Body of pancreas (tissue), 4 donors: Measurements from ENCODE around the gene PRPF18.

Experiments used
- CTCF ChIP-seq, 7 experiments: fragments of 450-650 bp in 4 of 7; fragments of 200-600 bp in 3 of 7; sonication (generic) in 3 of 7; IDR thresholded peaks; one replicate each; pipeline ENCODE4 v1.5.1; 2016 to 2019; ENCODE audit warnings: antibody characterized with exemption in 7 of 7
- POLR2A ChIP-seq, 3 donors: fragments of 450-650 bp; IDR thresholded peaks; one replicate each; pipeline ENCODE4 v1.6.1; 2016; ENCODE audit warnings: antibody characterized with exemption in 3 of 3, mild to moderate bottlenecking in 2 of 3

GRCh38 chr10:13586676-13587355 is at the start of gene PRPF18:
- TF ChIP-seq POLR2A (IDR thresholded peaks at IDR 0.05), result peak in 2 of 3 donors; percentile 59 to 66
- peak; percentile 86 to 98 (median 96) for TF ChIP-seq CTCF (IDR thresholded peaks at IDR 0.05)
